T-helper 17 cell (primary cell): ENCODE results near the gene ADCK2. TPM values are rescaled to one million over a fixed set of nuclear protein-coding genes. Genes with fewer than 3 reads are reported as not detected.
"Not testable (repeated sequence)": the region's sequence is repeated elsewhere in the genome, so short reads cannot be mapped to it uniquely, and the experiment has no call there.

Source experiments
- ATAC-seq: fragments of 150-1000 bp; cut with Tn5 transposase; 2 replicates; pipeline ENCODE4 v1.10.0; 2021; ENCODE audit warnings: mild to moderate bottlenecking, moderate library complexity
- DNase-seq, 3 donors: peaks; one replicate each; pipeline versions ENCODE4 v3.0.0 to v3.0.0-alpha.2; 2020 to 2021
- H3K9me3 ChIP-seq: one replicate; pipeline ENCODE4 v1.7.0; 2013; ENCODE audit warnings: low read length, mild to moderate bottlenecking; ENCODE audit not compliant: control insufficient read depth, poor library complexity, severe bottlenecking
- H3K27ac Mint-ChIP-seq: one replicate; pipeline ENCODE4 v1.8.0; 2022; ENCODE audit warnings: mild to moderate bottlenecking, moderate library complexity, mixed read lengths
- H3K27me3 Mint-ChIP-seq: one replicate; pipeline ENCODE4 v1.8.0; 2022; ENCODE audit warnings: mixed read lengths
- H3K36me3 Mint-ChIP-seq: one replicate; pipeline ENCODE4 v1.8.0; 2022; ENCODE audit warnings: low read depth, mixed read lengths
- H3K4me1 Mint-ChIP-seq: one replicate; pipeline ENCODE4 v1.8.0; 2022; ENCODE audit warnings: mild to moderate bottlenecking, mixed read lengths
- H3K4me3 Mint-ChIP-seq: one replicate; pipeline ENCODE4 v1.8.0; 2022; ENCODE audit warnings: mild to moderate bottlenecking, moderate library complexity, mixed read lengths
- total RNA-seq, 4 donors: library from RNA in 2 of 4; stranded (reverse) in 2 of 4; gene quantifications; one replicate each; pipeline ENCODE4 v1.2.3 and lab custom pipeline; 2022 to 2026

Gene ADCK2
- total RNA-seq, 2 donors from 2014 or later: 12.7 to 17.9 TPM

GRCh38 chr7:140673063-140673773, 473 bp downstream of the ADCK2 start:
- DNase-seq (peak; percentile 42 to 51 (median 44)), ATAC-seq (peak; percentile 82)
- H3K4me1 Mint-ChIP-seq: peaks cover 25% of the 10 kb centered on the region
- H3K27ac Mint-ChIP-seq: peak overlapping the region; percentile 91
- no peaks in the 10 kb centered on the region for H3K9me3 ChIP-seq
- peak overlapping the region; percentile 92 for H3K4me3 Mint-ChIP-seq
- H3K27me3 Mint-ChIP-seq: no peaks in the 10 kb centered on the region
- H3K36me3 Mint-ChIP-seq: peaks cover 6% of the 10 kb centered on the region

GRCh38 chr7:140673774-140674155, 1.0 kb downstream of the ADCK2 start:
- Mint-ChIP-seq H3K4me3 (peak overlapping the region; percentile 92), H3K4me1 (peaks cover 29% of the 10 kb centered on the region), H3K27ac (peak overlapping the region; percentile 91), H3K27me3 (no peaks in the 10 kb centered on the region), H3K36me3 (peaks cover 10% of the 10 kb centered on the region)
- DNase-seq (no peak), ATAC-seq (no peak)
- no peaks in the 10 kb centered on the region for H3K9me3 ChIP-seq

GRCh38 chr7:140674356-140674800, 1.6 kb downstream of the ADCK2 start:
- DNase-seq (no peak), ATAC-seq (no peak)
- Mint-ChIP-seq H3K27ac (peak overlapping the region; percentile 91), H3K4me3 (peak overlapping the region; percentile 92), H3K4me1 (peaks cover 29% of the 10 kb centered on the region), H3K27me3 (no peaks in the 10 kb centered on the region), H3K36me3 (peaks cover 13% of the 10 kb centered on the region)
- H3K9me3 ChIP-seq: no peaks in the 10 kb centered on the region

GRCh38 chr7:140674899-140675701, 2.4 kb downstream of the ADCK2 start:
- no peaks in the 10 kb centered on the region for H3K9me3 ChIP-seq
- no peaks in the 10 kb centered on the region for H3K27me3 Mint-ChIP-seq
- H3K36me3 Mint-ChIP-seq: peaks cover 13% of the 10 kb centered on the region
- DNase-seq: no peak
- H3K4me1 Mint-ChIP-seq: peaks cover 29% of the 10 kb centered on the region
- ATAC-seq: no peak
- H3K27ac Mint-ChIP-seq: no peak overlapping the region
- no peak overlapping the region for H3K4me3 Mint-ChIP-seq

GRCh38 chr7:140675726-140676125, 3.0 kb downstream of the ADCK2 start:
- no peak overlapping the region for H3K27ac Mint-ChIP-seq
- no peaks in the 10 kb centered on the region for H3K27me3 Mint-ChIP-seq
- ATAC-seq: no peak
- no peak overlapping the region for H3K4me3 Mint-ChIP-seq
- DNase-seq: no peak
- H3K36me3 Mint-ChIP-seq: peaks cover 13% of the 10 kb centered on the region
- H3K9me3 ChIP-seq: no peaks in the 10 kb centered on the region
- peaks cover 29% of the 10 kb centered on the region for H3K4me1 Mint-ChIP-seq

- Mint-ChIP-seq H3K27me3 (no peaks in the 10 kb centered on the region), H3K4me3 (peak overlapping the region; percentile 57), H3K4me1 (peaks cover 29% of the 10 kb centered on the region), H3K27ac (peak overlapping the region; percentile 74), H3K36me3 (peaks cover 13% of the 10 kb centered on the region)
- no peak for DNase-seq
- no peak for ATAC-seq
- H3K9me3 ChIP-seq: no peaks in the 10 kb centered on the region
Observed at GRCh38 chr7:140676306-140676705, 3.6 kb downstream of the ADCK2 start.

- not testable (repeated sequence) for H3K9me3 ChIP-seq, ATAC-seq, H3K4me3 Mint-ChIP-seq, H3K27me3 Mint-ChIP-seq, DNase-seq
- Mint-ChIP-seq H3K36me3 (peaks cover 13% of the 10 kb centered on the region), H3K27ac (peak overlapping the region; percentile 74), H3K4me1 (peaks cover 30% of the 10 kb centered on the region)
Observed at GRCh38 chr7:140676956-140677355, 4.2 kb downstream of the ADCK2 start.

GRCh38 chr7:140677496-140677895, 4.8 kb downstream of the ADCK2 start:
- Mint-ChIP-seq H3K36me3 (peaks cover 14% of the 10 kb centered on the region), H3K4me1 (peaks cover 33% of the 10 kb centered on the region), H3K27me3 (no peaks in the 10 kb centered on the region), H3K27ac (peak overlapping the region; percentile 29), H3K4me3 (no peak overlapping the region)
- H3K9me3 ChIP-seq: no peaks in the 10 kb centered on the region
- ATAC-seq: no peak
- no peak for DNase-seq

- ATAC-seq: no peak
- peaks cover 14% of the 10 kb centered on the region for H3K36me3 Mint-ChIP-seq
Observed at GRCh38 chr7:140678081-140678815, 5.5 kb downstream of the ADCK2 start.

GRCh38 chr7:140678816-140679130, 6.0 kb downstream of the ADCK2 start:
- H3K27me3 Mint-ChIP-seq: no peaks in the 10 kb centered on the region
- no peaks in the 10 kb centered on the region for H3K9me3 ChIP-seq
- H3K4me1 Mint-ChIP-seq: peaks cover 33% of the 10 kb centered on the region
- H3K36me3 Mint-ChIP-seq: peaks cover 15% of the 10 kb centered on the region
- no peak overlapping the region for H3K4me3 Mint-ChIP-seq
- DNase-seq (no peak), ATAC-seq (no peak)
- no peak overlapping the region for H3K27ac Mint-ChIP-seq

More at GRCh38 chr7:140678081-140678815, 5.5 kb downstream of the ADCK2 start:
- no peaks in the 10 kb centered on the region for H3K27me3 Mint-ChIP-seq
- DNase-seq: no peak
- no peaks in the 10 kb centered on the region for H3K9me3 ChIP-seq
- peaks cover 33% of the 10 kb centered on the region for H3K4me1 Mint-ChIP-seq
- H3K4me3 Mint-ChIP-seq: no peak overlapping the region
- H3K27ac Mint-ChIP-seq: no peak overlapping the region

- H3K27ac Mint-ChIP-seq: no peak overlapping the region
- peaks cover 16% of the 10 kb centered on the region for H3K36me3 Mint-ChIP-seq
- no peak for ATAC-seq
- peaks cover 32% of the 10 kb centered on the region for H3K4me1 Mint-ChIP-seq
- no peak overlapping the region for H3K4me3 Mint-ChIP-seq
- no peaks in the 10 kb centered on the region for H3K9me3 ChIP-seq
- no peaks in the 10 kb centered on the region for H3K27me3 Mint-ChIP-seq
- no peak for DNase-seq
Observed at GRCh38 chr7:140679186-140679585, 6.4 kb downstream of the ADCK2 start.

- Mint-ChIP-seq H3K36me3 (peaks cover 19% of the 10 kb centered on the region), H3K27ac (no peak overlapping the region), H3K4me1 (peaks cover 23% of the 10 kb centered on the region), H3K27me3 (no peaks in the 10 kb centered on the region), H3K4me3 (no peak overlapping the region)
- no peak for ATAC-seq
- DNase-seq: no peak
- H3K9me3 ChIP-seq: no peaks in the 10 kb centered on the region
Observed at GRCh38 chr7:140680886-140681285, 8.1 kb downstream of the ADCK2 start.

GRCh38 chr7:140681766-140682165, 9.0 kb downstream of the ADCK2 start:
- Mint-ChIP-seq H3K4me1 (peaks cover 21% of the 10 kb centered on the region), H3K36me3 (peaks cover 19% of the 10 kb centered on the region), H3K4me3 (no peak overlapping the region), H3K27ac (peak overlapping the region; percentile 59), H3K27me3 (no peaks in the 10 kb centered on the region)
- H3K9me3 ChIP-seq: no peaks in the 10 kb centered on the region
- ATAC-seq: no peak
- no peak for DNase-seq
